H1 (cell line): ENCODE data around the gene ADIPOR1.

Source experiments
- BACH1 ChIP-seq: IDR thresholded peaks from 2 replicates; pipeline ENCODE4 v1.6.1; 2012; ENCODE audit warnings: low read length, improper control_type of control experiment
- BRCA1 ChIP-seq: IDR thresholded peaks from 2 replicates; pipeline ENCODE4 v1.6.1; 2012; ENCODE audit warnings: low read depth, low read length, improper control_type of control experiment
- CHD2 ChIP-seq: IDR thresholded peaks from 2 replicates; pipeline ENCODE4 v1.6.1; 2012; ENCODE audit warnings: low read length, improper control_type of control experiment
- EZH2 ChIP-seq: fragments of 200-600 bp; sonication (generic); IDR thresholded peaks from 2 replicates; pipeline ENCODE4 v1.7.1; 2012; ENCODE audit warnings: low read depth, mild to moderate bottlenecking, moderate library complexity, low read length, inconsistent platforms; ENCODE audit not compliant: severe bottlenecking
- MAFK ChIP-seq: IDR thresholded peaks from 2 replicates; pipeline ENCODE4 v1.6.1; 2012; ENCODE audit warnings: low read depth, mild to moderate bottlenecking, improper control_type of control experiment, low read length
- POLR2A ChIP-seq, 2 experiments: IDR thresholded peaks; 1 replicate in 1 of 2; 2 replicates in 1 of 2; pipeline ENCODE4 v1.6.1; 2011; ENCODE audit warnings: low read depth in 2 of 2, low read length in 2 of 2, mild to moderate bottlenecking in 2 of 2; ENCODE audit errors: control extremely low read depth in 1 of 2
- POLR2AphosphoS5 ChIP-seq: IDR thresholded peaks from 2 replicates; pipeline ENCODE4 v1.6.1; 2011; ENCODE audit warnings: low read depth, low read length
- RBBP5 ChIP-seq: IDR thresholded peaks from 2 replicates; pipeline ENCODE4 v1.7.1; 2012; ENCODE audit warnings: low read depth, mild to moderate bottlenecking, inconsistent platforms, low read length, moderate library complexity, borderline replicate concordance
- RFX5 ChIP-seq: IDR thresholded peaks from 2 replicates; pipeline ENCODE4 v1.6.1; 2011; ENCODE audit warnings: low read depth, low read length, improper control_type of control experiment, borderline replicate concordance
- SRF ChIP-seq: IDR thresholded peaks from 2 replicates; pipeline ENCODE4 v1.6.1; 2011; ENCODE audit warnings: mild to moderate bottlenecking, low read depth, low read length, moderate library complexity
- TF ChIP-seq, protein P1 (sequence below), 3 experiments: IDR thresholded peaks; 1 replicate in 2 of 3; 2 replicates in 1 of 3; pipeline versions ENCODE4 v1.5.1 to v1.6.1; 2011; ENCODE audit warnings: low read length in 3 of 3, mild to moderate bottlenecking in 3 of 3, inconsistent platforms in 2 of 3, low read depth in 1 of 3, moderate library complexity in 1 of 3; ENCODE audit not compliant: insufficient read depth in 1 of 3; ENCODE audit errors: control extremely low read depth in 1 of 3

DNA sequence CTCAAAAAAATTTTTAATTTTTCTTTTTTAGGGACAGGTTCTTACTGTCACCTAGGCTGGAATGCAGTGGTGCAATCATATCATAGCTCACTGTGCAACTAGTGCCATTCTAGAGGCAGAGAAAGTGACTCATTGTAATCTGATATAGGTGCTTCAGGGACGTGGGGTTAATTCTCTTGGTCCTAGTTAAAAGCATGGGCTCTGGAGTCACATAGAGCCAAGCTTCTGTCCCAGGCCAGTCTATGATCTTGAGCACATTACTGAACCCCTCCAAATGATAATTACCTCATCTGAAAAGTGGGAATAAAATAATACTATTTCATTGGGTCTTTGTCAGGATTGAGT, 1.1 kb upstream of the ADIPOR1 start:
- TF ChIP-seq, protein P1, sequence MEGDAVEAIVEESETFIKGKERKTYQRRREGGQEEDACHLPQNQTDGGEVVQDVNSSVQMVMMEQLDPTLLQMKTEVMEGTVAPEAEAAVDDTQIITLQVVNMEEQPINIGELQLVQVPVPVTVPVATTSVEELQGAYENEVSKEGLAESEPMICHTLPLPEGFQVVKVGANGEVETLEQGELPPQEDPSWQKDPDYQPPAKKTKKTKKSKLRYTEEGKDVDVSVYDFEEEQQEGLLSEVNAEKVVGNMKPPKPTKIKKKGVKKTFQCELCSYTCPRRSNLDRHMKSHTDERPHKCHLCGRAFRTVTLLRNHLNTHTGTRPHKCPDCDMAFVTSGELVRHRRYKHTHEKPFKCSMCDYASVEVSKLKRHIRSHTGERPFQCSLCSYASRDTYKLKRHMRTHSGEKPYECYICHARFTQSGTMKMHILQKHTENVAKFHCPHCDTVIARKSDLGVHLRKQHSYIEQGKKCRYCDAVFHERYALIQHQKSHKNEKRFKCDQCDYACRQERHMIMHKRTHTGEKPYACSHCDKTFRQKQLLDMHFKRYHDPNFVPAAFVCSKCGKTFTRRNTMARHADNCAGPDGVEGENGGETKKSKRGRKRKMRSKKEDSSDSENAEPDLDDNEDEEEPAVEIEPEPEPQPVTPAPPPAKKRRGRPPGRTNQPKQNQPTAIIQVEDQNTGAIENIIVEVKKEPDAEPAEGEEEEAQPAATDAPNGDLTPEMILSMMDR (IDR thresholded peaks at IDR 0.05; ENCODE audit: control extremely low read depth in 1 of 3, insufficient read depth in 1 of 3, low read depth in 1 of 3, low read length in 3 of 3), result no peak
- TF ChIP-seq BACH1 (no peak), POLR2A (IDR thresholded peaks at IDR 0.05; ENCODE audit: control extremely low read depth in 1 of 2, low read depth in 2 of 2, low read length in 2 of 2) (no peak), MAFK (no peak), EZH2 (no peak), BRCA1 (no peak), SRF (no peak), RBBP5 (no peak), POLR2AphosphoS5 (no peak), RFX5 (no peak), CHD2 (no peak)
